OCI-LY1 (cell line): ENCODE data around the gene SMLR1.

Source experiments
- H2AFZ ChIP-seq: fragments of 200-600 bp; sonication (generic), shearing (Covaris generic); 2 replicates; pipeline ENCODE4 v1.6.0; 2014; ENCODE audit warnings: antibody characterized with exemption, mild to moderate bottlenecking, low read length
- H3F3A ChIP-seq: fragments of 200-600 bp; sonication (generic), shearing (Covaris generic); 2 replicates; pipeline ENCODE4 v1.6.0; 2014; ENCODE audit warnings: mild to moderate bottlenecking, antibody characterized with exemption, low read length, moderate library complexity; ENCODE audit not compliant: insufficient read depth
- H3K27ac ChIP-seq: fragments of 200-600 bp; sonication (generic); 2 replicates; pipeline ENCODE4 v1.5.1; 2014; ENCODE audit warnings: low read length, mixed run types, mild to moderate bottlenecking, low read depth; ENCODE audit not compliant: poor library complexity, severe bottlenecking
- H3K27me3 ChIP-seq: fragments of 200-600 bp; sonication (generic); 2 replicates; pipeline ENCODE4 v1.6.0; 2014; ENCODE audit warnings: antibody characterized with exemption, mild to moderate bottlenecking, low read length, moderate library complexity; ENCODE audit not compliant: insufficient read depth
- H3K36me3 ChIP-seq: fragments of 200-600 bp; sonication (generic); 2 replicates; pipeline ENCODE4 v1.6.1; 2014; ENCODE audit warnings: mild to moderate bottlenecking, antibody characterized with exemption, low read length, moderate library complexity, mixed read lengths; ENCODE audit not compliant: insufficient read depth
- H3K4me1 ChIP-seq: fragments of 200-600 bp; sonication (generic); 2 replicates; pipeline ENCODE4 v1.5.1; 2014; ENCODE audit warnings: mild to moderate bottlenecking, low read length, moderate library complexity; ENCODE audit not compliant: insufficient read depth, severe bottlenecking
- H3K4me2 ChIP-seq: fragments of 200-600 bp; sonication (generic), shearing (Covaris generic); 2 replicates; pipeline ENCODE4 v1.6.1; 2014; ENCODE audit warnings: low read length
- H3K4me3 ChIP-seq: fragments of 200-600 bp; sonication (generic); 2 replicates; pipeline ENCODE4 v1.5.1; 2014; ENCODE audit warnings: low read length, low read depth, mild to moderate bottlenecking, mixed read lengths; ENCODE audit not compliant: poor library complexity, severe bottlenecking
- H3K79me2 ChIP-seq: fragments of 200-600 bp; shearing (Covaris generic); 2 replicates; pipeline ENCODE4 v1.6.1; 2016; ENCODE audit warnings: mixed run types, low read length, mixed read lengths; ENCODE audit not compliant: insufficient read depth
- H3K9ac ChIP-seq: fragments of 200-600 bp; sonication (generic), shearing (Covaris generic); 2 replicates; pipeline ENCODE4 v1.6.1; 2014; ENCODE audit warnings: mild to moderate bottlenecking, low read length, mixed read lengths
- H3K9me2 ChIP-seq: fragments of 200-600 bp; sonication (generic), shearing (Covaris generic); 2 replicates; pipeline ENCODE4 v1.6.1; 2014; ENCODE audit warnings: low read depth, mild to moderate bottlenecking, low read length, mixed read lengths
- H3K9me3 ChIP-seq: fragments of 200-600 bp; shearing (Covaris generic); 2 replicates; pipeline ENCODE4 v1.6.1; 2014; ENCODE audit warnings: low read length, mixed read lengths
- H4K20me1 ChIP-seq: fragments of 200-600 bp; sonication (generic), shearing (Covaris generic); 2 replicates; pipeline ENCODE4 v1.6.0; 2016; ENCODE audit warnings: mild to moderate bottlenecking, low read length; ENCODE audit not compliant: insufficient read depth
- EZH2 ChIP-seq: fragments of 200-600 bp; sonication (generic), shearing (Covaris generic); IDR thresholded peaks from 2 replicates; pipeline ENCODE4 v1.8.0; 2017; ENCODE audit warnings: borderline replicate concordance, mixed run types, mild to moderate bottlenecking, antibody characterized with exemption, low read length, moderate library complexity, mixed read lengths
- TF ChIP-seq, protein P1 (sequence below): fragments of 200-600 bp; sonication (generic), shearing (Covaris generic); IDR thresholded peaks from 2 replicates; pipeline ENCODE4 v1.5.1; 2017; ENCODE audit warnings: mild to moderate bottlenecking, antibody characterized with exemption, low read length, moderate library complexity, mixed read lengths

SMLR1 gene

DNA sequence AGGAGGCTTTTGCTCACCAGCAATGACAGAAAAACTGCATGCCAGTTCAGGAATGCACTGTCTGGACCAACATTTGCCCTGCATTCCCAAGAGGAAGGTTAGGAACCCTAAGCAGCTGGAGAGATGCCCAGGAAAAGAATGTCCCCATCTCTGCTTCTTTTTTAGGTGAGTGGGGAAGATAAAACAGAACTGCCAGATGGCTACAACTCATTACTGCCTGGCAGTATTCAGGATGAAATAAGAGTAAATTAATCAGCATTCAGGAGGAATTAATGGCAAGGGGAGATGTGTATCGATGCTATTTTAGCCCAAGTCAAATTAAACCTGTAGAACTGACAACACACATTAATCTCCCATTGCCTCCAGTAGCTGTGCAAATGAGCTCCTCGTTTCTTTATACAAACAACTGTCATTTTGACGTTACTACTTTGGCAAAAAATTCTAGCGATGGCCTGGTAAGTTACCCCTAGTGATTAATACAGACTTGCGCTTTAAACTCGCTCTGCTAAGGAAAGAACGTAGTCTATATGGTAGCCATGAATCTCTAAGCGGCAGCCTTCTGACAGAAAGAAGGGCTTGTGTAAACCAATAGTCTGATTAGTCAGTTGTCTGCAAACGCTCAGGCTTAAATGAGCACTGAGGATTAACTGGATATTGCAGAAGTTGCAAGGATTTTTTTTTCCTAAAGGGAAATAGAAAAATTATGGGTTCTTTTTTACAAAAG lies 16.7 kb upstream of the SMLR1 start:
- H3K27ac ChIP-seq, result no peak overlapping the region
- no peaks in the 10 kb centered on the region for H3K27me3 ChIP-seq
- H3K9ac ChIP-seq, result no peak overlapping the region
- no peaks in the 10 kb centered on the region for H3K79me2 ChIP-seq
- H3K4me2 ChIP-seq, result no peak overlapping the region
- H3F3A ChIP-seq, result no peaks in the 10 kb centered on the region
- H3K9me2 ChIP-seq, result no peaks in the 10 kb centered on the region
- H3K36me3 ChIP-seq, result no peaks in the 10 kb centered on the region
- no peaks in the 10 kb centered on the region for H3K9me3 ChIP-seq
- no peaks in the 10 kb centered on the region for H4K20me1 ChIP-seq
- TF ChIP-seq, protein P1, sequence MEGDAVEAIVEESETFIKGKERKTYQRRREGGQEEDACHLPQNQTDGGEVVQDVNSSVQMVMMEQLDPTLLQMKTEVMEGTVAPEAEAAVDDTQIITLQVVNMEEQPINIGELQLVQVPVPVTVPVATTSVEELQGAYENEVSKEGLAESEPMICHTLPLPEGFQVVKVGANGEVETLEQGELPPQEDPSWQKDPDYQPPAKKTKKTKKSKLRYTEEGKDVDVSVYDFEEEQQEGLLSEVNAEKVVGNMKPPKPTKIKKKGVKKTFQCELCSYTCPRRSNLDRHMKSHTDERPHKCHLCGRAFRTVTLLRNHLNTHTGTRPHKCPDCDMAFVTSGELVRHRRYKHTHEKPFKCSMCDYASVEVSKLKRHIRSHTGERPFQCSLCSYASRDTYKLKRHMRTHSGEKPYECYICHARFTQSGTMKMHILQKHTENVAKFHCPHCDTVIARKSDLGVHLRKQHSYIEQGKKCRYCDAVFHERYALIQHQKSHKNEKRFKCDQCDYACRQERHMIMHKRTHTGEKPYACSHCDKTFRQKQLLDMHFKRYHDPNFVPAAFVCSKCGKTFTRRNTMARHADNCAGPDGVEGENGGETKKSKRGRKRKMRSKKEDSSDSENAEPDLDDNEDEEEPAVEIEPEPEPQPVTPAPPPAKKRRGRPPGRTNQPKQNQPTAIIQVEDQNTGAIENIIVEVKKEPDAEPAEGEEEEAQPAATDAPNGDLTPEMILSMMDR, result no peak
- no peak for TF ChIP-seq EZH2
- no peak overlapping the region for H3K4me3 ChIP-seq
- H3K4me1 ChIP-seq, result no peaks in the 10 kb centered on the region
- no peak overlapping the region for H2AFZ ChIP-seq

DNA sequence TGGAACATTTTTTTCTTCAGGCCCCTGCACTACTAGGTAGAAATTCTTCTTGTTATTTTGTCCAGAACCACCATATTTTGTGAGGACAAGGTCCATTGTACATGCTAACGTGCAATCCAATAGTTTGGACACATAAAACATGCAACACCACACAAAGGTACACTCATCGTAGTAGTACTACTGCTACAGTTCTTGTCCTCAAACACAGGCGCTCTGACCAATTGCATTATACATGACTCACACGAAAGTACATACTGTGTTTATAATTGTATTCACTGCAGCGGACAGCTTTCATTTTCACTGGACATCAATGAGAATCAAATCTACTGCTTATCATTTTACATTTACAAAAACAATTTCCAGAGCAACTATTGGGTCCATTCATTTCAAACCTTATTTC lies 15.3 kb upstream of the SMLR1 start:
- no peak for TF ChIP-seq EZH2
- TF ChIP-seq, protein P1, result no peak

DNA sequence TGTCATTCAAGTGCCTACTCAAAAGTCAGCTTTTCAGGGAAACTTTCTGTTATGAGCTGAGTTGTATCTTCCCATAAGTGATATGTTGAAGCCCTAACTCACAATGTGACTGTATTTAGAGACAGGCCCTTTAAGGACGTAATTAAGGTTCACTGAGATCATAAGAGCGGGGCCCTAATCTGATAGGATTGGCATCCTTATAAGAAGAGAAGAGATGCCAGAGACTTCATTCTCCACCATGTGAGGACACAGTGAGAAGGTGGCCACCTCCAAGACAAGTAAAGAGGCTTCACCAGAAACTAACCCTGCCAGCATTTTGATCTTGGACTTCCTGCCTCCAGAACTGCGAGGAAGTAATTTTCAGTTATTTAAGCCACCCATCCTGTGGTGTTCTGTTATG lies 12.7 kb upstream of the SMLR1 start:
- Histone ChIP-seq H3K36me3 (no peaks in the 10 kb centered on the region), H3K9ac (no peak overlapping the region), H3K4me2 (no peak overlapping the region), H4K20me1 (no peaks in the 10 kb centered on the region), H2AFZ (no peak overlapping the region), H3K9me2 (no peaks in the 10 kb centered on the region), H3K4me1 (no peaks in the 10 kb centered on the region), H3F3A (no peaks in the 10 kb centered on the region), H3K27me3 (no peaks in the 10 kb centered on the region), H3K9me3 (no peaks in the 10 kb centered on the region), H3K79me2 (no peaks in the 10 kb centered on the region), H3K27ac (no peak overlapping the region), H3K4me3 (no peak overlapping the region)
- TF ChIP-seq, protein P1, result no peak
- no peak for TF ChIP-seq EZH2

More for the DNA sequence above, 15.3 kb upstream of the SMLR1 start:
- Histone ChIP-seq H3K27ac (no peak overlapping the region), H3K9ac (no peak overlapping the region), H2AFZ (no peak overlapping the region), H3K4me1 (no peaks in the 10 kb centered on the region), H3K9me2 (no peaks in the 10 kb centered on the region), H4K20me1 (no peaks in the 10 kb centered on the region), H3F3A (no peaks in the 10 kb centered on the region), H3K4me3 (no peak overlapping the region), H3K79me2 (no peaks in the 10 kb centered on the region), H3K9me3 (no peaks in the 10 kb centered on the region), H3K36me3 (no peaks in the 10 kb centered on the region), H3K27me3 (no peaks in the 10 kb centered on the region), H3K4me2 (no peak overlapping the region)
